22Rv1 (cell line): ENCODE data around the gene ETNK1.
A peak's percentile ranks its signal among the peaks of the same experiment; 100 is the strongest.

Source experiments
- H3K27ac ChIP-seq: fragments of 450-650 bp; 2 replicates; pipeline ENCODE4 v1.5.1; 2017
- ZFX ChIP-seq: fragments of 450-650 bp; IDR thresholded peaks from 2 replicates; pipeline ENCODE4 v1.6.1; 2017; ENCODE audit warnings: antibody characterized with exemption, borderline replicate concordance
- TF ChIP-seq, protein P1 (sequence below): fragments of 450-650 bp; IDR thresholded peaks from 2 replicates; pipeline ENCODE4 v1.5.1; 2017; ENCODE audit warnings: mild to moderate bottlenecking

The ETNK1 gene

DNA sequence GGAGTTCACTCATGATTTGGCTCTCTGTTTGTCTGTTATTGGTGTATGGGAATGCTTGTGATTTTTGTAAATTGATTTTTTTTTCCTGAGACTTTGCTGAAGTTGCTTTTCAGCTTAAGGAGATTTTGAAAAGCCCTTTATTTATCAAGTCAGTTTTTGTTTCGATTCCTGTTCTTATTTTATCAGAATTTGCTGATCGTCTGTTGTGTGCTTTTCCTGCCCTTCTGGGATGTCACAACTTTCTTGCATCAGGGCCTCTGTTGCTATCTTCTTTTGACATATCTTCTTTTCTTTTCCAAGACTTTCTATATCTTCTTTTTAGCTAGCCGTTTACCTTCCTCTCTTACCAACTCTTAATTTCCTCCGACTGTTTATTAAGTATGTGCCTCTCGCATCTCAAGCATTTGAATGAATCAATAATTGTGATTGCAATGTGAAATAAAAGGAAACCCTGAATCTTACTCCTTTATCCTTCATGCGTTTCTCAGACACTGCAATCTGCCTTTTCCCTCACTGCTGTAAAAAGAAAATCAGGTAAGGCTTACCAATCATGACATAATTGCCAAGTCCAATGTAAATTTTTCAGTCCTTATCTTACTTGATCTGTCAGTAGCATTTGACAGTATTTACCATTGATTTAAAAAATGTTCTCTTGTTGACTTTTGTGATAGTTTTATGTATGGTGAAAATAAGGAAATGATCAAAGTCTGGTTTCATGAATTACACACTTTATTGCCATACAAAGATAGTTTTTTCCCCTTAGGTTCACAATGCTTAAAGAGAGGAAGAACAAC, 53.0 kb downstream of the ETNK1 start:
- no peak overlapping the region for H3K27ac ChIP-seq
- TF ChIP-seq, protein P1, sequence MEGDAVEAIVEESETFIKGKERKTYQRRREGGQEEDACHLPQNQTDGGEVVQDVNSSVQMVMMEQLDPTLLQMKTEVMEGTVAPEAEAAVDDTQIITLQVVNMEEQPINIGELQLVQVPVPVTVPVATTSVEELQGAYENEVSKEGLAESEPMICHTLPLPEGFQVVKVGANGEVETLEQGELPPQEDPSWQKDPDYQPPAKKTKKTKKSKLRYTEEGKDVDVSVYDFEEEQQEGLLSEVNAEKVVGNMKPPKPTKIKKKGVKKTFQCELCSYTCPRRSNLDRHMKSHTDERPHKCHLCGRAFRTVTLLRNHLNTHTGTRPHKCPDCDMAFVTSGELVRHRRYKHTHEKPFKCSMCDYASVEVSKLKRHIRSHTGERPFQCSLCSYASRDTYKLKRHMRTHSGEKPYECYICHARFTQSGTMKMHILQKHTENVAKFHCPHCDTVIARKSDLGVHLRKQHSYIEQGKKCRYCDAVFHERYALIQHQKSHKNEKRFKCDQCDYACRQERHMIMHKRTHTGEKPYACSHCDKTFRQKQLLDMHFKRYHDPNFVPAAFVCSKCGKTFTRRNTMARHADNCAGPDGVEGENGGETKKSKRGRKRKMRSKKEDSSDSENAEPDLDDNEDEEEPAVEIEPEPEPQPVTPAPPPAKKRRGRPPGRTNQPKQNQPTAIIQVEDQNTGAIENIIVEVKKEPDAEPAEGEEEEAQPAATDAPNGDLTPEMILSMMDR: no peak
- TF ChIP-seq ZFX: no peak

DNA sequence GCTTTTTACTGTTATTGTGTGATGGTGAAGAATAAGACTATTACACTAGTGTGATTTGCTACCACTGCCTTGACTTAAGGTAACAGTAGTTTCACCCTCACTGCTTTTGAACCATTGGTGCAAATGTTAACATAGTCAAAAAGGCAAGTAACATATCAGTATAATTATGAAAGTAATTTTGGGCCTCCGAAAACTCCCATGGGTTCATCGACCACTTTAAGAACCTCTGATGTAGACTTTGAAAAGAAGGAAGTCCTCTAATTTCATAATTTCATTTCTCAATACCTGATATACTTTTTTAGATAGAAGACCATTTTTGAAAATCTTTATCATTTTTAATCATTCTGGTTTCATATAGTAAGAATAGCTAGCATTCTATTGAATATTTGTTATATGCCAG, 57.7 kb downstream of the ETNK1 start:
- TF ChIP-seq, protein P1: no peak
- TF ChIP-seq ZFX: no peak
- H3K27ac ChIP-seq: no peak overlapping the region

DNA sequence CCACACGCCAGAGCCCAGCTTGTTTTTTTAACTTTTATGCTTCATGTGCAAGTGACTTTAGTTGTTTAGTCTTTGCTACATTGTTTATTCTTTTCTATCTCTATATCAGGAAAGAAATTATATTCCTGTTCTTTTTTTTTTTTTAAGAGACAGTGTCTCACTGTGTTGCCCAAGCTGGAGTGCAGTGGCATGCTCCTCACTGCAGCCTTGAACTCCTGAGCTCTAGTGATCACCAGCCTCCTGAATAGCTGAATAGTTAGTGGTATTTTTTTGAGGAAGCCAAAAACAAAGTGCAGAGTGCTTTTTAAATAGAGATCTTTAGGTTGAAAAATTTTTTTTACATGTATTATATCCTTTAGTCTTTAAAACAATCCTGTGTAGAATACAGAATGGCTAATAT, 58.2 kb downstream of the ETNK1 start:
- TF ChIP-seq, protein P1: no peak
- TF ChIP-seq ZFX: no peak
- H3K27ac ChIP-seq: no peak overlapping the region

DNA sequence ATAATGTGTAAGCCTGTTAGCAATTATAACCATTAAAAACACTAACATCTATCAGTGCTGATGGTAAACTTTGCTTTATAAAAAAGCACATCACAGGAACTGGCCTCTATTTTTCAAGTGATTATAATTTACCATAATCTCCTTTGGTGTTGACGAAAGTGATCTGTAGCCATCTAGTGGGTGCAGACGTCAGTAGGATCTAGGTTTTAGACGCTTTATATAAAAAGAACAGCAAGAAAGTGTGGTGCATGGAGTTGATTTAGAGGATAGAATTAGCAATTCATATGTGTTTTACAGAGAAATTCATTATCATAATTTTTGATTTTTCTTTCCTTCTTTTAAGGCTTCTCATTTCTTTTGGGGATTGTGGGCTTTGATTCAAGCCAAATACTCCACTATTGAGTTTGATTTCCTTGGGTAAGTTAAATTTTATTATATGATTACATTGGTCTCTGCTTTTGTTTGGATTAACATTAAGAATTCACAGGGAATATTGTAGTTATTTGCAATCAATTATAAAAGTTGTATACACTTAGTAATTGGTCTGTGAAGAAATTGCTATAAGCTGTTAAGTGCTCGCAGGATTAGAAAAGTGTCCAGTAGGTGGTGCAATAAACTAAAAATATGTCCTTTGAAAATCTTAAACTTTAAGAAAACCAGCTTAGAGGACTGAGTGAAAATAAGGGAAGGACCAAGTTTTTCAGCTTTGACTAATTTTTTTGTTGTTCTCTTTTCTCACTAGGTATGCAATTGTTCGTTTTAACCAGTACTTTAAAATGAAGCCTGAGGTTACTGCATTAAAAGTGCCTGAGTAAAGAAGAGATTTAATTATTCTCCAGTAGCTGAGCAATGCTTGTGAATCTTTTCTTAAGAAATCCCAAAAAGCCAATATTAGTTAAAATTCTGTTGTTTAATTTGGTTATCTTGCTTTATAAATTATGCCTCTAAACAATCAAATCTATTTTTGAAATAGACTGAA, 59.5 kb downstream of the ETNK1 start:
- H3K27ac ChIP-seq: no peak overlapping the region
- TF ChIP-seq, protein P1: peak; percentile 89
- TF ChIP-seq ZFX: no peak

- no peak overlapping the region for H3K27ac ChIP-seq
- TF ChIP-seq ZFX: no peak
- TF ChIP-seq, protein P1: no peak
Observed at GRCh38 chr12:22686193-22686592, 61.2 kb downstream of the ETNK1 start.

GRCh38 chr12:22687361-22688076, 62.5 kb downstream of the ETNK1 start:
- TF ChIP-seq, protein P1: no peak
- no peak for TF ChIP-seq ZFX
- H3K27ac ChIP-seq: no peak overlapping the region
